GM23338 (cell line): Measurements from ENCODE around the gene ABL2. TPM values are rescaled to one million over a fixed set of nuclear protein-coding genes. Genes with fewer than 3 reads are reported as not detected.
"Not testable (repeated sequence)": the region's sequence is repeated elsewhere in the genome, so short reads cannot be mapped to it uniquely, and the experiment has no call there.

Source experiments
- ATAC-seq: fragments of 200-7000 bp; cut with Tn5 transposase; 3 replicates; pipeline ENCODE4 v1.9.1; 2020
- DNase-seq: peaks from one replicate; pipeline ENCODE4 v3.0.0-alpha.2; 2015; ENCODE audit warnings: low spot score
- H2AFZ ChIP-seq: fragments of 200-600 bp; sonication (generic); 2 replicates; pipeline ENCODE4 v1.8.0; 2016; ENCODE audit warnings: antibody characterized with exemption, mild to moderate bottlenecking, moderate library complexity
- H3F3A ChIP-seq: fragments of 200-600 bp; sonication (generic); replicated peaks from 2 replicates; pipeline ENCODE4 v1.8.0; 2017; ENCODE audit warnings: antibody characterized with exemption, mixed run types, low read depth
- H3K27ac ChIP-seq: fragments of 200-600 bp; sonication (generic); 2 replicates; pipeline ENCODE4 v1.6.1; 2016; ENCODE audit warnings: low read depth
- H3K27me3 ChIP-seq: fragments of 200-600 bp; sonication (generic); 2 replicates; pipeline ENCODE4 v1.8.0; 2016; ENCODE audit warnings: mild to moderate bottlenecking, mixed run types, moderate library complexity; ENCODE audit not compliant: insufficient read depth
- H3K36me3 ChIP-seq: fragments of 200-600 bp; sonication (generic); 2 replicates; pipeline ENCODE4 v1.8.0; 2016; ENCODE audit warnings: mild to moderate bottlenecking; ENCODE audit not compliant: insufficient read depth
- H3K4me1 ChIP-seq: fragments of 200-600 bp; sonication (generic); 2 replicates; pipeline ENCODE4 v1.8.0; 2016; ENCODE audit warnings: mild to moderate bottlenecking, moderate library complexity; ENCODE audit not compliant: insufficient read depth
- H3K4me2 ChIP-seq: fragments of 200-600 bp; sonication (generic); 2 replicates; pipeline ENCODE4 v1.7.1; 2017; ENCODE audit warnings: mixed run types
- H3K4me3 ChIP-seq: fragments of 200-600 bp; sonication (generic); 2 replicates; pipeline ENCODE4 v1.6.1; 2016; ENCODE audit warnings: mixed run types
- H3K79me2 ChIP-seq: fragments of 200-600 bp; sonication (generic); replicated peaks from 2 replicates; pipeline ENCODE4 v1.8.0; 2017; ENCODE audit warnings: mild to moderate bottlenecking; ENCODE audit not compliant: insufficient read depth
- H3K9me2 ChIP-seq: fragments of 200-600 bp; sonication (generic); 2 replicates; pipeline ENCODE4 v1.8.0; 2017; ENCODE audit not compliant: insufficient read depth
- H4K20me1 ChIP-seq: fragments of 200-600 bp; sonication (generic); replicated peaks from 2 replicates; pipeline ENCODE4 v1.8.0; 2017; ENCODE audit warnings: mild to moderate bottlenecking; ENCODE audit not compliant: insufficient read depth
- H3K27ac Mint-ChIP-seq: 2 replicates; pipeline ENCODE4 v1.8.0; 2020; ENCODE audit warnings: inconsistent platforms, mild to moderate bottlenecking, moderate library complexity, mixed read lengths
- H3K27me3 Mint-ChIP-seq: 3 replicates; pipeline ENCODE4 v1.8.0; 2022; ENCODE audit warnings: low read depth, mild to moderate bottlenecking, moderate library complexity, mixed read lengths, inconsistent platforms; ENCODE audit not compliant: insufficient read depth, poor library complexity
- H3K36me3 Mint-ChIP-seq: 3 replicates; pipeline ENCODE4 v1.8.0; 2021; ENCODE audit warnings: low read depth, mild to moderate bottlenecking, inconsistent platforms, moderate library complexity, mixed read lengths
- H3K4me1 Mint-ChIP-seq: 3 replicates; pipeline ENCODE4 v1.8.0; 2020; ENCODE audit warnings: mild to moderate bottlenecking, inconsistent platforms, mixed read lengths
- H3K4me3 Mint-ChIP-seq: 3 replicates; pipeline ENCODE4 v1.8.0; 2021; ENCODE audit warnings: moderate library complexity, mild to moderate bottlenecking, inconsistent platforms, mixed read lengths
- H3K9me3 Mint-ChIP-seq: 3 replicates; pipeline ENCODE4 v1.8.0; 2020; ENCODE audit warnings: moderate library complexity, mild to moderate bottlenecking, inconsistent platforms, mixed read lengths
- CREB1 ChIP-seq: fragments of 250-450 bp; sonication (Bioruptor Pico); IDR thresholded peaks from 2 replicates; pipeline ENCODE4 v1.5.0; 2020; ENCODE audit warnings: low read depth, mild to moderate bottlenecking, moderate library complexity
- CTCF ChIP-seq, 2 experiments: fragments of 200-600 bp in 1 of 2; sonication (generic) in 1 of 2; conservative IDR thresholded peaks; 2 replicates each; pipeline versions ENCODE4 v1.5.1 to v1.6.1; 2016 to 2017; ENCODE audit warnings: antibody characterized with exemption in 2 of 2, low read depth in 2 of 2, mild to moderate bottlenecking in 2 of 2, moderate library complexity in 1 of 2
- EZH2phosphoT487 ChIP-seq: fragments of 200-600 bp; sonication (generic); IDR thresholded peaks from one replicate; pipeline ENCODE4 v1.8.1; 2018; ENCODE audit warnings: antibody characterized with exemption; ENCODE audit not compliant: unreplicated experiment
- REST ChIP-seq: IDR thresholded peaks from one replicate; pipeline ENCODE4 v1.6.1; 2018; ENCODE audit warnings: antibody characterized with exemption; ENCODE audit not compliant: unreplicated experiment
- STAT1 ChIP-seq: IDR thresholded peaks from one replicate; pipeline ENCODE4 v1.6.1; 2016; ENCODE audit warnings: antibody characterized with exemption; ENCODE audit not compliant: unreplicated experiment
- polyA plus RNA-seq: library from polyadenylated mRNA; unstranded; fragments of >200 nt; fragmentation: Nextera tagmentation; extraction: Ambion mirVana; gene quantifications from 2 replicates; pipeline ENCODE4 v1.2.1, GENCODE V29; 2016
- total RNA-seq: library from RNA; depleted of rRNA; stranded (reverse); fragments of >200 nt; shearing (Covaris generic); gene quantifications from 2 replicates; pipeline ENCODE4 v1.2.3, GENCODE V29; 2014

The ABL2 gene
- total and polyA plus RNA-seq, 2 experiments from 2014 or later, result 5.8 to 22.7 TPM

GRCh38 chr1:179142889-179143299 is 86.6 kb downstream of the ABL2 start (continued):
- TF ChIP-seq CTCF (conservative IDR thresholded peaks at IDR 0.05; ENCODE audit: low read depth in 2 of 2) (no peak), EZH2phosphoT487 (no peak)

GRCh38 chr1:179141592-179142251 is 87.8 kb downstream of the ABL2 start:
- Mint-ChIP-seq H3K36me3 (peaks cover 33% of the 10 kb centered on the region), H3K27ac (peak overlapping the region; percentile 53; the same call in 1 of the 2 replicates), H3K27me3 (peaks cover 2% of the 10 kb centered on the region), H3K9me3 (peaks cover 25% of the 10 kb centered on the region), H3K4me3 (no peak overlapping the region), H3K4me1 (peaks cover 13% of the 10 kb centered on the region)
- Histone ChIP-seq H3K4me3 (no peak overlapping the region), H3K27me3 (no peaks in the 10 kb centered on the region), H3F3A (no peaks in the 10 kb centered on the region), H3K36me3 (no peaks in the 10 kb centered on the region; the same call in 1 of the 2 replicates), H4K20me1 (no peaks in the 10 kb centered on the region), H3K4me2 (no peak overlapping the region), H2AFZ (no peak overlapping the region), H3K27ac (peak overlapping the region; percentile 8; the same call in 1 of the 2 replicates), H3K79me2 (peaks cover 61% of the 10 kb centered on the region), H3K4me1 (peaks cover 19% of the 10 kb centered on the region), H3K9me2 (no peaks in the 10 kb centered on the region)
- no peak for TF ChIP-seq CREB1
- TF ChIP-seq REST, result no peak
- TF ChIP-seq STAT1, result no peak
- no peak for TF ChIP-seq CTCF (conservative IDR thresholded peaks at IDR 0.05; ENCODE audit: low read depth in 2 of 2)
- no peak for TF ChIP-seq EZH2phosphoT487
- DNase-seq, result no peak
- no peak for ATAC-seq

GRCh38 chr1:179138755-179139154 is 90.7 kb downstream of the ABL2 start:
- not testable (repeated sequence) for DNase-seq

More at GRCh38 chr1:179138755-179139154, 90.7 kb downstream of the ABL2 start:
- H3K27ac ChIP-seq, H3K4me2 ChIP-seq, H4K20me1 ChIP-seq, H3F3A ChIP-seq, ATAC-seq, H3K36me3 ChIP-seq, H3K27me3 ChIP-seq, H2AFZ ChIP-seq, H3K4me3 ChIP-seq, H3K27ac Mint-ChIP-seq, H3K4me3 Mint-ChIP-seq, H3K9me2 ChIP-seq, H3K27me3 Mint-ChIP-seq: not testable (repeated sequence)
- peaks cover 40% of the 10 kb centered on the region for H3K9me3 Mint-ChIP-seq
- peaks cover 48% of the 10 kb centered on the region for H3K36me3 Mint-ChIP-seq
- H3K79me2 ChIP-seq, result peaks cover 48% of the 10 kb centered on the region
- peaks cover 19% of the 10 kb centered on the region for H3K4me1 ChIP-seq
- peaks cover 13% of the 10 kb centered on the region for H3K4me1 Mint-ChIP-seq
